HFF-Myc (cell line): ENCODE results near the gene LIPK.

ENCODE experiments used
- DNase-seq: peaks from one replicate; pipeline ENCODE4 v3.0.0-alpha.2; 2011; ENCODE audit warnings: low read depth; ENCODE audit errors: extremely low read depth
- H3K4me3 ChIP-seq: replicated peaks from 2 replicates; pipeline ENCODE4 v1.5.1; 2011; ENCODE audit warnings: low read depth, mild to moderate bottlenecking, control low read depth, low read length
- CTCF ChIP-seq: IDR thresholded peaks from 2 replicates; pipeline ENCODE4 v1.5.1; 2012; ENCODE audit warnings: mild to moderate bottlenecking, low read depth, low read length, control low read depth; ENCODE audit errors: missing control alignments

The LIPK gene

GRCh38 chr10:88762906-88763305, 56.9 kb downstream of the LIPK start:
- no peak overlapping the region for H3K4me3 ChIP-seq
- no peak for TF ChIP-seq CTCF
- no peak for DNase-seq

DNA sequence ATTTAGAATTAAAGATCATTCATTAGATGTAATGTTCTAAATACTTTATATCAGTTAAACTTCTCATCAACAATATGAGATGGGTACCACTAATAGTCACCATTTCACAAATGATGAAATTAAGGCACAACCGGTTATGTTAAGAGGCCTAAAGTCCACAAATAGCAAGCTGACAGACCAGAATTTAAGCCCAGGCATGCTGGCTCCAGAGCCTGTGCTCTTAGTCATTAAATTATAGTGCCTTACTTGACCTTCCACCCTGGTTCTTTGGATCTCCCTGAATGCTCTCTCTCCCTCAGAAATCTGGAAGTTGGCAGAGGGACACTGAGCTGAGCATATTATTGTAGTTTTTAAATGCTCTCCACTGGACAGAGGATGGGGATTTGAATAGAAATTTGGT, 57.4 kb downstream of the LIPK start:
- no peak for DNase-seq
- TF ChIP-seq CTCF: no peak
- no peak overlapping the region for H3K4me3 ChIP-seq

DNA sequence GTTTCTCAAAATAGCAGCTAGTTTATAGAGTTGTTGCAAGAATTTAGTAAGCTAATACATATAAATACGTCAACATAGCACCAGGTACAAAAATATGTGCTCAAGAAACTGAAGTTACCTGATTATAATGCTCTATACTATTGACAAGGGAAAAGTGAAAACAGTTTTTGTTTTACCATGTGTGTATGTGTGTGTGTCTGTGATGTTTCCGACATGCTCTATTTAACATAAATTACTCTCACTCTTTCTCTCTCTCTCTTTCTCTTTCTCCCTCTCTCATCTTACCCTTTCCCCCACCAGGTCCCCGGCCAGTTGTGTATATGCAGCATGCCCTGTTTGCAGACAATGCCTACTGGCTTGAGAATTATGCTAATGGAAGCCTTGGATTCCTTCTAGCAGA, 58.1 kb downstream of the LIPK start:
- TF ChIP-seq CTCF: no peak
- DNase-seq: no peak
- H3K4me3 ChIP-seq: no peak overlapping the region

- TF ChIP-seq CTCF: no peak
- DNase-seq: no peak
- H3K4me3 ChIP-seq: no peak overlapping the region
Observed at GRCh38 chr10:88765816-88766215, 59.8 kb downstream of the LIPK start.

DNA sequence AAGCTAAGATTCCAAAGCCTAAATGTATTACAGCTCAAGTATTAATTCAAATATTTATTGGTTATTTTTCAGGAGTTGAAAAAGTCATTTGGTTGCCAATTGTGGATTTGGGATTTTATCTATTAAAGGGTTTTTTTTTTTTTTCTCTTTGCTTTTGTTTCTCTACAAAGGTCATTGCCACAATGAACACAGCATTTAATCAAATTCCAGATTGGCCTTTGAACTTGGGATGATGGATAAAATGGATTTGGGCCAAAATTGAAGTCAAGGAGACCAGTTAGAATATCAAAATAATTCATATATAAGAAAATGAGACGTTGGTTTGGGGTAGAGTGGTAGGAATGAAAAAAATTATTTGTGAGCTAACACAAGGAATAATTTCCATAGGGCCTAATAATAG, 63.3 kb downstream of the LIPK start:
- no peak for DNase-seq
- no peak overlapping the region for H3K4me3 ChIP-seq
- TF ChIP-seq CTCF: no peak

DNA sequence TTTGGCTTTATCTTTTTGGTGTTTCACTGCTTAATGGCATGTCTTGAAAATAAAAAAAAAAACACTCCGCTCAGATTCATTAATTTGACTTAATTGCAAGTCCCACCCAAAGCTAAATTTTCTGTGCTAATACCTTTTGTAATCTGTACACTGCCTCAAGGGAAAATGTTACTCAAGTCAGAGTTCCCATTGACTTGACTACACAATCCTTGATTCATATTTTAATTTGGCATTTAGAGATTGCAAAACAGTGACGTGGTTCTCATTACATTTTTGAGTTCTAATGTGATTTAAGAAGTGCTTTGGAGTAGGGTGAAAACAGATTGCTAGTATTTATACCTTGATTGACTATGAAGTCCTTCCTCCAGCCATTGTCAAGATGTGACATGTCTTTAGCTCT, 75.2 kb downstream of the LIPK start:
- DNase-seq: no peak
- no peak overlapping the region for H3K4me3 ChIP-seq
- no peak for TF ChIP-seq CTCF

GRCh38 chr10:88782222-88782621, 76.2 kb downstream of the LIPK start:
- no peak for DNase-seq
- TF ChIP-seq CTCF: no peak

More at GRCh38 chr10:88782222-88782621, 76.2 kb downstream of the LIPK start:
- H3K4me3 ChIP-seq: no peak overlapping the region
